Fibroblast of villous mesenchyme (primary cell): ENCODE measurements around the gene GSTT2. TPM values are rescaled to one million over a fixed set of nuclear protein-coding genes. Genes with fewer than 3 reads are reported as not detected.

Source experiments
- DNase-seq: peaks from one replicate; pipeline ENCODE4 v3.0.0-alpha.2; 2010; ENCODE audit warnings: low read depth
- H3K4me3 ChIP-seq: 2 replicates; pipeline ENCODE4 v1.5.1; 2011; ENCODE audit warnings: low read depth, mild to moderate bottlenecking, low read length
- CTCF ChIP-seq: IDR thresholded peaks from 2 replicates; pipeline ENCODE4 v1.5.1; 2012; ENCODE audit warnings: low read depth, mild to moderate bottlenecking, low read length; ENCODE audit not compliant: insufficient read depth
- total RNA-seq: library from RNA; depleted of rRNA; stranded (reverse); fragments of >200 nt; gene quantifications from 2 replicates; pipeline ENCODE4 v1.2.3, GENCODE V29; 2012

The GSTT2 gene
- total RNA-seq, 1 donor: not detected

GRCh38 chr22:24008022-24008283 lies 28.0 kb downstream of the GSTT2 start:
- no peak overlapping the region for H3K4me3 ChIP-seq
- no peak for TF ChIP-seq CTCF
- DNase-seq: no peak

- H3K4me3 ChIP-seq: no peak overlapping the region
- no peak for DNase-seq
- no peak for TF ChIP-seq CTCF
Observed at GRCh38 chr22:24008381-24009226, 28.7 kb downstream of the GSTT2 start.

- H3K4me3 ChIP-seq: no peak overlapping the region
- DNase-seq: no peak
- no peak for TF ChIP-seq CTCF
Observed at GRCh38 chr22:24009227-24010017, 29.5 kb downstream of the GSTT2 start.

GRCh38 chr22:24010018-24010391 lies 30.1 kb downstream of the GSTT2 start:
- no peak for DNase-seq
- TF ChIP-seq CTCF: no peak
- no peak overlapping the region for H3K4me3 ChIP-seq

- H3K4me3 ChIP-seq: peak overlapping the region; percentile 82
- no peak for TF ChIP-seq CTCF
- DNase-seq: peak; percentile 6
Observed at GRCh38 chr22:24011735-24012068, 31.8 kb downstream of the GSTT2 start.

- no peak for TF ChIP-seq CTCF
- DNase-seq: no peak
- no peak overlapping the region for H3K4me3 ChIP-seq
Observed at GRCh38 chr22:24016156-24016555, 36.2 kb downstream of the GSTT2 start.
